A673 (cell line): ENCODE measurements around the gene RORC. TPM values are rescaled to one million over a fixed set of nuclear protein-coding genes. Genes with fewer than 3 reads are reported as not detected.

Experiments
- BruUV-seq: library from RNA; stranded (reverse); fragments of 400-500 nt; replicated peaks from 2 replicates; lab custom pipeline; 2021; lab: Mats Ljungman, UMichigan
- CTCF ChIA-PET: fragments of 300-600 bp; sonication (Branson Sonifier 250); formaldehyde crosslinking; loops from one replicate; lab custom pipeline; 2022; ENCODE audit warnings: antibody characterized with exemption; lab: Charles Lee
- POLR2A ChIA-PET: fragments of 300-600 bp; sonication (Branson Sonifier 250); formaldehyde crosslinking; loops from one replicate; lab custom pipeline; 2022; ENCODE audit warnings: antibody characterized with exemption; ENCODE audit not compliant: low non-redundant PET; lab: Charles Lee
- DNase-seq: peaks from one replicate; pipeline ENCODE4 v3.0.0-alpha.2; 2015; ENCODE audit warnings: low spot score
- H3K27ac ChIP-seq: fragments of 200-600 bp; sonication (generic); 2 replicates; pipeline ENCODE4 v1.5.1; 2016; ENCODE audit warnings: mixed run types, low read depth, mild to moderate bottlenecking, mixed read lengths, antibody characterized with exemption, low read length; ENCODE audit not compliant: poor library complexity, severe bottlenecking
- H3K27me3 ChIP-seq: fragments of 200-600 bp; sonication (generic); replicated peaks from 2 replicates; pipeline ENCODE4 v1.6.1; 2017; ENCODE audit warnings: mixed run types, low read depth, mild to moderate bottlenecking, mixed read lengths, antibody characterized with exemption, low read length; ENCODE audit not compliant: insufficient read depth, poor library complexity
- H3K36me3 ChIP-seq: fragments of 200-600 bp; sonication (generic); 2 replicates; pipeline ENCODE4 v1.6.1; 2016; ENCODE audit warnings: mixed run types, mild to moderate bottlenecking, mixed read lengths, antibody characterized with exemption, low read length; ENCODE audit not compliant: insufficient read depth, poor library complexity, severe bottlenecking
- H3K4me1 ChIP-seq: fragments of 200-600 bp; sonication (generic); 2 replicates; pipeline ENCODE4 v1.6.1; 2017; ENCODE audit warnings: mixed run types, mild to moderate bottlenecking, mixed read lengths, antibody characterized with exemption, low read length; ENCODE audit not compliant: insufficient read depth, poor library complexity, severe bottlenecking
- H3K4me3 ChIP-seq: fragments of 200-600 bp; sonication (generic); 2 replicates; pipeline ENCODE4 v1.5.1; 2016; ENCODE audit warnings: low read depth, mixed run types, mild to moderate bottlenecking, mixed read lengths, low read length; ENCODE audit not compliant: poor library complexity, severe bottlenecking
- H3K9me3 ChIP-seq: fragments of 200-600 bp; sonication (generic); 2 replicates; pipeline ENCODE4 v1.6.1; 2016; ENCODE audit warnings: mixed run types, low read depth, mild to moderate bottlenecking, mixed read lengths, antibody characterized with exemption, low read length; ENCODE audit not compliant: poor library complexity, severe bottlenecking
- CTCF ChIP-seq: fragments of 300-800, 200-600 bp; sonication (generic); conservative IDR thresholded peaks from 2 replicates; pipeline ENCODE4 v1.5.1; 2017; ENCODE audit warnings: low read depth, mild to moderate bottlenecking, antibody characterized with exemption, low read length, moderate library complexity, mixed read lengths
- EZH2 ChIP-seq: fragments of 200-600 bp; sonication (generic); IDR thresholded peaks from 2 replicates; pipeline ENCODE4 v1.6.1; 2017; ENCODE audit warnings: borderline replicate concordance, low read depth, mild to moderate bottlenecking, mixed read lengths, antibody characterized with exemption, low read length; ENCODE audit not compliant: poor library complexity, severe bottlenecking
- intact Hi-C: fragments of 100-400 bp; cut with micrococcal nuclease; formaldehyde crosslinking; loops from one replicate; pipeline ENCODE4 v1.10.0; 2022; ENCODE audit not compliant: unreplicated experiment
- total RNA-seq: library from RNA; stranded (reverse); gene quantifications from 2 replicates; pipeline ENCODE4 v1.2.3, GENCODE V29; 2021

RORC gene
- total RNA-seq, 1 experiment from 2014 or later = not detected

- Histone ChIP-seq H3K4me3 (peak overlapping the region; percentile 40), H3K27me3 (peaks cover 47% of the 10 kb centered on the region), H3K27ac (no peak overlapping the region), H3K4me1 (peaks cover 10% of the 10 kb centered on the region), H3K9me3 (no peaks in the 10 kb centered on the region), H3K36me3 (no peaks in the 10 kb centered on the region)
- ChIA-PET CTCF (no interaction called here), POLR2A (no interaction called here)
- intact Hi-C loops = loop anchor here (5.0 kb wide), 1 partner anchor 307 kb away; no protein-coding TSS in a partner anchor
- no peak for DNase-seq
- no TSS peak for BruUV-seq
- TF ChIP-seq CTCF (no peak), EZH2 (no peak)
Measured at GRCh38 chr1:151839082-151839412, 7.4 kb upstream of the RORC start.

DNA sequence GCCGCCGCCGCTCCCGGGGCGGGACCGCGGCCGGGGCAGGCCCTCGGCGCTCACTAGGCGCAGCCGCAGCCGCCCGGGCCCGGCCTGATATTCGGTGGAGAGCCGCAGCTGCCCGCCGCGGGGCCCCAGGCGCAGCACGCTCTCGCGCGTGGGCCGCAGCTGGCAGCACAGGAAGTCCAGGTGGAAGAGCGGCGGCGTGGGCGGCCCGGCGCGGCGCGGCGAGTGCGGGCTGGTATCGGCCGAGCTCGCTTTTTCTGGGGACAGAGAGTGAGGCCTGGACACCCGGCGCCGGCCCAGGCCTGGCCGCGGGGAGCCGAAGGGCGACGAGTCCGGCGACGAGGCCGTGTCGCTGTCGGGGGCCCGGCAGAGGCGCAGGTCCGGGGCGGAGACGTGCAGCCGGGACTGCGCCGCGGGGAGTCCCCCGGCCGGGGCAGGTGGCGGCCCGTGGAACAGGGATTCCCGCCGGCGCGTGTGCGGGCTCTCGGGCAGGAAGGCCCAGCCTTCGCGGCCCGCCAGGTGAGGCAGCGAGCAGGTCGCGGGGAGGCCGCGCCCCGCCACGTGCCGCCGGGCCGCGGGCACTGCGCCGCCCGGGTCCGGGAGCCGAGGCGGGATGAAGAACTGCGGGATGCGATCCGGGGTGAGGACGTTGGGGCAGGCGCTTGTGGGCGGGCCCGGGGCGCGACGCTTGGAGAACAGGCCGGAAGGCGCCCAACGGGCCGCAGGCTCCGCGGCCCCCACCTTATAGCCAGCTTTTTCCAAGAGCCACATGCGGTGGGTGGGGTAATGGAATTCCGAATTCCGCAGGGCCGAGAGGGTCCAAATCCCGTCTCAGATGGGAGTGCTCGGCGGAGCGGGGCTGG is 6.8 kb upstream of the RORC start:
- peak overlapping the region; percentile 40 for H3K4me3 ChIP-seq
- ChIA-PET POLR2A (no interaction called here), CTCF (no interaction called here)
- no TSS peak for BruUV-seq
- H3K9me3 ChIP-seq = no peaks in the 10 kb centered on the region
- no peak for TF ChIP-seq CTCF
- TF ChIP-seq EZH2 = peak; percentile 90
- H3K27me3 ChIP-seq = peaks cover 47% of the 10 kb centered on the region
- H3K36me3 ChIP-seq = no peaks in the 10 kb centered on the region
- no peak for DNase-seq
- peaks cover 10% of the 10 kb centered on the region for H3K4me1 ChIP-seq
- intact Hi-C loops = loop anchor here (5.0 kb wide), 1 partner anchor 306 kb away; no protein-coding TSS in a partner anchor
- H3K27ac ChIP-seq = no peak overlapping the region

- intact Hi-C loops = loop anchor here (5.0 kb wide), 1 partner anchor 306 kb away; no protein-coding TSS in a partner anchor
- no peaks in the 10 kb centered on the region for H3K36me3 ChIP-seq
- POLR2A ChIA-PET = no interaction called here
- no TSS peak for BruUV-seq
- peaks cover 10% of the 10 kb centered on the region for H3K4me1 ChIP-seq
- no peak overlapping the region for H3K27ac ChIP-seq
- TF ChIP-seq EZH2 = no peak
- TF ChIP-seq CTCF = no peak
- H3K4me3 ChIP-seq = peak overlapping the region; percentile 40
- H3K27me3 ChIP-seq = peaks cover 47% of the 10 kb centered on the region
- CTCF ChIA-PET = no interaction called here
- no peaks in the 10 kb centered on the region for H3K9me3 ChIP-seq
- no peak for DNase-seq
Measured at GRCh38 chr1:151837884-151838221, 6.3 kb upstream of the RORC start.
